OCI-LY7 (cell line): ENCODE results near the gene GTF2IRD1.

Experiments used
- CTCF ChIP-seq: fragments of 200-600 bp; sonication (generic); conservative IDR thresholded peaks from 2 replicates; pipeline ENCODE4 v1.5.1; 2014; ENCODE audit warnings: mild to moderate bottlenecking, antibody characterized with exemption, low read length, moderate library complexity, mixed read lengths
- EZH2phosphoT487 ChIP-seq: fragments of 200-600 bp; sonication (generic); IDR thresholded peaks from 2 replicates; pipeline ENCODE4 v1.6.1; 2018; ENCODE audit warnings: low read depth, borderline replicate concordance, mild to moderate bottlenecking, mixed run types, antibody characterized with exemption, low read length, moderate library complexity, mixed read lengths

- TF ChIP-seq EZH2phosphoT487 (no peak), CTCF (no peak)
Observed at GRCh38 chr7:74573512-74573911, 119.8 kb downstream of the GTF2IRD1 start.
